Activated CD4-positive, CD25-positive, alpha-beta regulatory T cell (primary cell): ENCODE measurements around the gene ISLR.

Experiments
- DNase-seq, 4 experiments: peaks; one replicate each; lab custom pipeline; 2025; lab: John Stamatoyannopoulos, UW

The ISLR gene

GRCh38 chr15:74194572-74195559 is 21.4 kb downstream of the ISLR start:
- no peak for DNase-seq

- DNase-seq: no peak
Observed at GRCh38 chr15:74196175-74196574, 22.7 kb downstream of the ISLR start.

GRCh38 chr15:74197176-74197965 is 23.9 kb downstream of the ISLR start:
- DNase-seq: no peak

- no peak for DNase-seq
Observed at GRCh38 chr15:74199297-74199652, 25.8 kb downstream of the ISLR start.

- DNase-seq: no peak
Observed at GRCh38 chr15:74200412-74200815, 26.9 kb downstream of the ISLR start.

GRCh38 chr15:74200871-74201419 is 27.4 kb downstream of the ISLR start:
- no peak for DNase-seq

GRCh38 chr15:74201710-74202420 is 28.4 kb downstream of the ISLR start:
- no peak for DNase-seq

GRCh38 chr15:74202452-74203401 is 29.2 kb downstream of the ISLR start, which contains the start of gene STRA6:
Gene STRA6 (minus strand): TSS chr15:74202787. CDS start chr15:74202267, 520 bp downstream.
- no peak for DNase-seq

- DNase-seq: no peak
Observed at GRCh38 chr15:74203914-74204431, 30.5 kb downstream of the ISLR start.

- DNase-seq: no peak
Observed at GRCh38 chr15:74205582-74205947, 32.1 kb downstream of the ISLR start.

- DNase-seq: no peak
Observed at GRCh38 chr15:74206801-74207281, 33.3 kb downstream of the ISLR start.

- no peak for DNase-seq
Observed at GRCh38 chr15:74207652-74208440, 34.3 kb downstream of the ISLR start.

GRCh38 chr15:74208496-74208895 is 35.0 kb downstream of the ISLR start:
- no peak for DNase-seq

- no peak for DNase-seq
Observed at GRCh38 chr15:74208901-74209559, 35.5 kb downstream of the ISLR start.

- no peak for DNase-seq
Observed at GRCh38 chr15:74209560-74209958, 36.0 kb downstream of the ISLR start.

GRCh38 chr15:74209997-74210671 is 36.6 kb downstream of the ISLR start:
- DNase-seq: no peak

GRCh38 chr15:74210729-74211128 is 37.2 kb downstream of the ISLR start:
- DNase-seq: no peak

GRCh38 chr15:74211656-74212055 is 38.1 kb downstream of the ISLR start:
- DNase-seq: no peak
